Measurements from ENCODE around the gene POLN. TPM values are rescaled to one million over a fixed set of nuclear protein-coding genes. Genes with fewer than 3 reads are reported as not detected.
"Not testable (repeated sequence)": the region's sequence is repeated elsewhere in the genome, so short reads cannot be mapped to it uniquely, and the experiment has no call there.

Gene POLN
- total RNA-seq, 3 donors from 2014 or later (not counting 1 experiment from before 2014, with no cell fraction given), result 2.6 to 6.9 (median 3.3) TPM

- Mint-ChIP-seq H3K9me3 (no peaks in the 10 kb centered on the region), H3K4me1 (no peaks in the 10 kb centered on the region), H3K27me3 (ENCODE audit: low read depth in 2 of 2) (no peaks in the 10 kb centered on the region), H3K4me3 (no peak overlapping the region), H3K27ac (no peak overlapping the region), H3K36me3 (no peaks in the 10 kb centered on the region)
- Histone ChIP-seq H3K27me3 (ENCODE audit: control insufficient read depth, insufficient read depth, low read length) (no peaks in the 10 kb centered on the region), H3K36me3 (ENCODE audit: control insufficient read depth, insufficient read depth, low read length) (no peaks in the 10 kb centered on the region), H3K4me3 (ENCODE audit: low read length) (no peak overlapping the region), H3K4me1 (ENCODE audit: control insufficient read depth, insufficient read depth, low read length) (no peaks in the 10 kb centered on the region), H3K9me3 (ENCODE audit: control insufficient read depth, insufficient read depth, low read length) (no peaks in the 10 kb centered on the region), H3K27ac (ENCODE audit: low read length) (no peak overlapping the region)
- intact Hi-C loops (cut with micrococcal nuclease), result no loop called here
- no peak for ATAC-seq
- DNase-seq, result no peak
- no peak for TF ChIP-seq CTCF (IDR thresholded peaks at IDR 0.05)
- WGBS (ENCODE audit: insufficient coverage), result 96% methylated on average over 5 of the region's 5 CpGs
Measured at GRCh38 chr4:2166253-2166652, 75.7 kb downstream of the POLN start.

- TF ChIP-seq CTCF (IDR thresholded peaks at IDR 0.05), result no peak
- Mint-ChIP-seq H3K36me3 (no peaks in the 10 kb centered on the region), H3K9me3 (no peaks in the 10 kb centered on the region), H3K4me1 (no peaks in the 10 kb centered on the region), H3K4me3 (no peak overlapping the region), H3K27me3 (ENCODE audit: low read depth in 2 of 2) (no peaks in the 10 kb centered on the region), H3K27ac (no peak overlapping the region)
- no peak overlapping the region for H3K27ac ChIP-seq (ENCODE audit: low read length)
- DNase-seq (no peak), ATAC-seq (peak in 1 of 3 donors; percentile 15)
- no peaks in the 10 kb centered on the region for H3K36me3 ChIP-seq (ENCODE audit: control insufficient read depth, insufficient read depth, low read length)
- no peak overlapping the region for H3K4me3 ChIP-seq (ENCODE audit: low read length)
- intact Hi-C loops (cut with micrococcal nuclease), result no loop called here
- 85% methylated on average over 6 of the region's 7 CpGs for WGBS (ENCODE audit: insufficient coverage)
- H3K27me3 ChIP-seq (ENCODE audit: control insufficient read depth, insufficient read depth, low read length), result no peaks in the 10 kb centered on the region
- no peaks in the 10 kb centered on the region for H3K9me3 ChIP-seq (ENCODE audit: control insufficient read depth, insufficient read depth, low read length)
- H3K4me1 ChIP-seq (ENCODE audit: control insufficient read depth, insufficient read depth, low read length), result no peaks in the 10 kb centered on the region
Measured at GRCh38 chr4:2165391-2165790, 76.5 kb downstream of the POLN start.

GRCh38 chr4:2163311-2163821, 78.6 kb downstream of the POLN start:
- H3K27me3 Mint-ChIP-seq (ENCODE audit: low read depth in 2 of 2), result no peaks in the 10 kb centered on the region
- no peak overlapping the region for H3K4me3 Mint-ChIP-seq
- Histone ChIP-seq H3K27me3 (ENCODE audit: control insufficient read depth, insufficient read depth, low read length) (no peaks in the 10 kb centered on the region), H3K36me3 (ENCODE audit: control insufficient read depth, insufficient read depth, low read length) (no peaks in the 10 kb centered on the region), H3K9me3 (ENCODE audit: control insufficient read depth, insufficient read depth, low read length) (no peaks in the 10 kb centered on the region), H3K4me3 (ENCODE audit: low read length) (no peak overlapping the region), H3K27ac (ENCODE audit: low read length) (no peak overlapping the region), H3K4me1 (ENCODE audit: control insufficient read depth, insufficient read depth, low read length) (no peaks in the 10 kb centered on the region)
- WGBS (ENCODE audit: insufficient coverage), result 88% methylated on average over 19 of the region's 19 CpGs
- no peaks in the 10 kb centered on the region for H3K4me1 Mint-ChIP-seq
- no peaks in the 10 kb centered on the region for H3K9me3 Mint-ChIP-seq
- DNase-seq, result no peak
- H3K36me3 Mint-ChIP-seq, result no peaks in the 10 kb centered on the region
- TF ChIP-seq CTCF (IDR thresholded peaks at IDR 0.05), result no peak
- intact Hi-C loops (cut with micrococcal nuclease), result no loop called here
- ATAC-seq, result no peak
- H3K27ac Mint-ChIP-seq, result no peak overlapping the region

- H3K4me3 ChIP-seq (ENCODE audit: low read length); DNase-seq; H3K27me3 ChIP-seq (ENCODE audit: control insufficient read depth, insufficient read depth, low read length); ATAC-seq; H3K36me3 Mint-ChIP-seq; H3K27ac ChIP-seq (ENCODE audit: low read length); H3K4me3 Mint-ChIP-seq; intact Hi-C loops (cut with micrococcal nuclease); H3K36me3 ChIP-seq (ENCODE audit: control insufficient read depth, insufficient read depth, low read length); H3K9me3 ChIP-seq (ENCODE audit: control insufficient read depth, insufficient read depth, low read length); H3K27me3 Mint-ChIP-seq (ENCODE audit: low read depth in 2 of 2); H3K27ac Mint-ChIP-seq; H3K4me1 Mint-ChIP-seq; H3K9me3 Mint-ChIP-seq; H3K4me1 ChIP-seq (ENCODE audit: control insufficient read depth, insufficient read depth, low read length): not testable (repeated sequence)
- 94% methylated on average over 40 of the region's 40 CpGs for WGBS (ENCODE audit: insufficient coverage)
Measured at GRCh38 chr4:2161092-2161703, 80.7 kb downstream of the POLN start.

Measured in natural killer cell (primary cell).